Measurements from ENCODE around the gene SLC6A11. TPM values are rescaled to one million over a fixed set of nuclear protein-coding genes. Genes with fewer than 3 reads are reported as not detected.
A peak's percentile ranks its signal among the peaks of the same experiment; 100 is the strongest.

The SLC6A11 gene
- total RNA-seq, 1 donor from 2014 or later, result 3.2 TPM

DNA sequence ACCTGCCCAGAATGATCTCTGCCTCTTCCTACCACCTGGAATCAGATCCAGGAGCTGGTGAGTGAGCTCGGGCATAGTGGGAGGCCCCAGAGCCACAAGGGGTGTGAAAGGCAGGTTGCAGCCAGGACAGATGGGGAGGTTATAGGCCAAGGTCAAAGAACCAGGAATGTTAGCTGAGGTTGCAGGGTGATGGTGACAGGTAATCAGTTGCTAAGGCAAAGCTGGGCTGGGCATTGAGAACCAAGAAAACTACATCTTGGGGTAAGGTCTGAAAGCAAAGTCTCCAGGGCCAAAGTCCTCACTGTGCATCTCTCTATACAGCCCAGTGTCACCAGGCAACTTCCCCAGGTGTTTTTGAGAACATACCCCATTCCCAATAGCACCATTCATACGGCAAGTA, 38.4 kb upstream of the SLC6A11 start:
- Histone ChIP-seq H3K27me3 (ENCODE audit: control insufficient read depth, insufficient read depth, low read length) (no peaks in the 10 kb centered on the region), H3K36me3 (ENCODE audit: control insufficient read depth, insufficient read depth, low read length) (no peaks in the 10 kb centered on the region), H3K4me3 (ENCODE audit: low read depth, low read length) (no peak overlapping the region)
- TF ChIP-seq, protein P1, sequence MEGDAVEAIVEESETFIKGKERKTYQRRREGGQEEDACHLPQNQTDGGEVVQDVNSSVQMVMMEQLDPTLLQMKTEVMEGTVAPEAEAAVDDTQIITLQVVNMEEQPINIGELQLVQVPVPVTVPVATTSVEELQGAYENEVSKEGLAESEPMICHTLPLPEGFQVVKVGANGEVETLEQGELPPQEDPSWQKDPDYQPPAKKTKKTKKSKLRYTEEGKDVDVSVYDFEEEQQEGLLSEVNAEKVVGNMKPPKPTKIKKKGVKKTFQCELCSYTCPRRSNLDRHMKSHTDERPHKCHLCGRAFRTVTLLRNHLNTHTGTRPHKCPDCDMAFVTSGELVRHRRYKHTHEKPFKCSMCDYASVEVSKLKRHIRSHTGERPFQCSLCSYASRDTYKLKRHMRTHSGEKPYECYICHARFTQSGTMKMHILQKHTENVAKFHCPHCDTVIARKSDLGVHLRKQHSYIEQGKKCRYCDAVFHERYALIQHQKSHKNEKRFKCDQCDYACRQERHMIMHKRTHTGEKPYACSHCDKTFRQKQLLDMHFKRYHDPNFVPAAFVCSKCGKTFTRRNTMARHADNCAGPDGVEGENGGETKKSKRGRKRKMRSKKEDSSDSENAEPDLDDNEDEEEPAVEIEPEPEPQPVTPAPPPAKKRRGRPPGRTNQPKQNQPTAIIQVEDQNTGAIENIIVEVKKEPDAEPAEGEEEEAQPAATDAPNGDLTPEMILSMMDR (IDR thresholded peaks at IDR 0.05; ENCODE audit: insufficient read depth, low read length, severe bottlenecking), result no peak
- no peak for DNase-seq (ENCODE audit: low read depth)
- FAIRE-seq, result peak; percentile 68

GRCh38 chr3:10778492-10779292, 37.3 kb upstream of the SLC6A11 start:
- TF ChIP-seq, protein P1 (IDR thresholded peaks at IDR 0.05; ENCODE audit: insufficient read depth, low read length, severe bottlenecking), result no peak
- H3K27me3 ChIP-seq (ENCODE audit: control insufficient read depth, insufficient read depth, low read length), result no peaks in the 10 kb centered on the region
- H3K4me3 ChIP-seq (ENCODE audit: low read depth, low read length), result no peak overlapping the region
- no peak for DNase-seq (ENCODE audit: low read depth)
- no peaks in the 10 kb centered on the region for H3K36me3 ChIP-seq (ENCODE audit: control insufficient read depth, insufficient read depth, low read length)
- FAIRE-seq, result no peak

- no peaks in the 10 kb centered on the region for H3K27me3 ChIP-seq (ENCODE audit: control insufficient read depth, insufficient read depth, low read length)
- no peak for DNase-seq (ENCODE audit: low read depth)
- TF ChIP-seq, protein P1 (IDR thresholded peaks at IDR 0.05; ENCODE audit: insufficient read depth, low read length, severe bottlenecking), result no peak
- H3K4me3 ChIP-seq (ENCODE audit: low read depth, low read length), result no peak overlapping the region
- no peaks in the 10 kb centered on the region for H3K36me3 ChIP-seq (ENCODE audit: control insufficient read depth, insufficient read depth, low read length)
- FAIRE-seq, result no peak
Observed at GRCh38 chr3:10779293-10779805, 36.7 kb upstream of the SLC6A11 start.

- no peaks in the 10 kb centered on the region for H3K27me3 ChIP-seq (ENCODE audit: control insufficient read depth, insufficient read depth, low read length)
- peak; percentile 89 for DNase-seq (ENCODE audit: low read depth)
Observed at GRCh38 chr3:10780243-10780642, 35.8 kb upstream of the SLC6A11 start.

GRCh38 chr3:10780922-10781321, 35.1 kb upstream of the SLC6A11 start:
- FAIRE-seq (no peak), DNase-seq (ENCODE audit: low read depth) (no peak)
- Histone ChIP-seq H3K27me3 (ENCODE audit: control insufficient read depth, insufficient read depth, low read length) (no peaks in the 10 kb centered on the region), H3K4me3 (ENCODE audit: low read depth, low read length) (no peak overlapping the region), H3K36me3 (ENCODE audit: control insufficient read depth, insufficient read depth, low read length) (no peaks in the 10 kb centered on the region)
- TF ChIP-seq, protein P1 (IDR thresholded peaks at IDR 0.05; ENCODE audit: insufficient read depth, low read length, severe bottlenecking), result no peak

More at GRCh38 chr3:10780243-10780642, 35.8 kb upstream of the SLC6A11 start:
- peak; percentile 18 for FAIRE-seq
- H3K4me3 ChIP-seq (ENCODE audit: low read depth, low read length), result no peak overlapping the region
- TF ChIP-seq, protein P1 (IDR thresholded peaks at IDR 0.05; ENCODE audit: insufficient read depth, low read length, severe bottlenecking), result no peak
- H3K36me3 ChIP-seq (ENCODE audit: control insufficient read depth, insufficient read depth, low read length), result no peaks in the 10 kb centered on the region
